ENCODE data around the gene ENTHD1.

DNA sequence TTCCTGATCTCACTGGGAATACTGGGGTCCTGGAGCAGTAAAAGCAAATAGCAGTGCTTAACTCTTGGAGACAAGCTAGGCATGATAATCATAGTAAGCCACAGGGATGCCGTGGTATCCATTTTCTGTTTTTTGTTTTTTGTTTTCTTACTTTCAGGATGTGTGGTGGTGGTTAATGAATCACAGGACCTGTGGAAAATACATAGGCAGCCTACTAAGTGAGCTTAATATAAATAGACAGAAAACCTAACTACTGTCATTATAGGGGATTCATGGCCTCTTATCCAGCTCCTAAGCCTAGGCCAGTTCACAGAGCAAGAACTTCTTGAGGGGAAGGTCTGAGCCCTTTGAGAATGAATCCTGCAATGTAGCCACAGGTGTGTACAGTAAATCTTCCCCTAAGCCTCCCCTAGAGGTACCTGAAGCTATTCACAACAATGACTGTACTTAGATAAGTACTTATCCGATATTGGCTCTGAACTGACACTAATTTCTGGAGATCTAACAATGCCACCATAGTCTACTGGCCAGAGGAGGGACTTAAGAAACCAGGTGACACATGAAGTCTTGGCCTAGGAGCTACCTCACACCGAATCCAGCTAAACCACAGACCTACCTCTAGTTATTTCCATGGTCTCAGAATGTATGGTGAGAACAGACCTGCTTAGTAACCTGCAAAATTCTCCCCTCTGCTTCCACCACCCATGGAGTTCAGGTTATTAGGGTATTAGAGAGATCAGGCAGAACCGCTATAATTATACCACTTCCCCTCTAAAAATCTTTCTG, 83.6 kb downstream of the ENTHD1 start:
- TF ChIP-seq BHLHE40 (IDR thresholded peaks at IDR 0.05; ENCODE audit: borderline replicate concordance) (no peak), SP1 (IDR thresholded peaks at IDR 0.05) (no peak), FOXM1 (IDR thresholded peaks at IDR 0.05; ENCODE audit: borderline replicate concordance) (no peak), TARDBP (IDR thresholded peaks at IDR 0.05) (no peak), ELF4 (IDR thresholded peaks at IDR 0.05) (no peak), SUZ12 (IDR thresholded peaks at IDR 0.05) (no peak), HDGF (IDR thresholded peaks at IDR 0.05; ENCODE audit: borderline replicate concordance) (no peak), CTBP1 (IDR thresholded peaks at IDR 0.05; ENCODE audit: borderline replicate concordance) (no peak), FOXA1 (IDR thresholded peaks at IDR 0.05) (no peak), FOXK2 (IDR thresholded peaks at IDR 0.05) (no peak)

All from HEK293T (cell line).